Neuron (in vitro differentiated cells): ENCODE results near the gene UGT1A5.

Source experiments
- H2AFZ ChIP-seq: one replicate; pipeline ENCODE4 v1.6.1; 2013; ENCODE audit warnings: low read depth, mild to moderate bottlenecking, inconsistent platforms, low read length, moderate library complexity
- H3K27me3 ChIP-seq: one replicate; pipeline ENCODE4 v1.6.1; 2013; ENCODE audit warnings: low read length; ENCODE audit not compliant: insufficient read depth
- H3K36me3 ChIP-seq: one replicate; pipeline ENCODE4 v1.6.1; 2013; ENCODE audit warnings: low read length; ENCODE audit not compliant: insufficient read depth
- H3K4me1 ChIP-seq: one replicate; pipeline ENCODE4 v1.6.1; 2013; ENCODE audit warnings: low read length; ENCODE audit not compliant: insufficient read depth
- H3K4me3 ChIP-seq: 2 replicates; pipeline ENCODE4 v1.5.1; 2013; ENCODE audit warnings: mild to moderate bottlenecking, low read length, moderate library complexity
- H3K9me3 ChIP-seq: one replicate; pipeline ENCODE4 v1.6.1; 2013; ENCODE audit warnings: low read length

UGT1A5 gene

DNA sequence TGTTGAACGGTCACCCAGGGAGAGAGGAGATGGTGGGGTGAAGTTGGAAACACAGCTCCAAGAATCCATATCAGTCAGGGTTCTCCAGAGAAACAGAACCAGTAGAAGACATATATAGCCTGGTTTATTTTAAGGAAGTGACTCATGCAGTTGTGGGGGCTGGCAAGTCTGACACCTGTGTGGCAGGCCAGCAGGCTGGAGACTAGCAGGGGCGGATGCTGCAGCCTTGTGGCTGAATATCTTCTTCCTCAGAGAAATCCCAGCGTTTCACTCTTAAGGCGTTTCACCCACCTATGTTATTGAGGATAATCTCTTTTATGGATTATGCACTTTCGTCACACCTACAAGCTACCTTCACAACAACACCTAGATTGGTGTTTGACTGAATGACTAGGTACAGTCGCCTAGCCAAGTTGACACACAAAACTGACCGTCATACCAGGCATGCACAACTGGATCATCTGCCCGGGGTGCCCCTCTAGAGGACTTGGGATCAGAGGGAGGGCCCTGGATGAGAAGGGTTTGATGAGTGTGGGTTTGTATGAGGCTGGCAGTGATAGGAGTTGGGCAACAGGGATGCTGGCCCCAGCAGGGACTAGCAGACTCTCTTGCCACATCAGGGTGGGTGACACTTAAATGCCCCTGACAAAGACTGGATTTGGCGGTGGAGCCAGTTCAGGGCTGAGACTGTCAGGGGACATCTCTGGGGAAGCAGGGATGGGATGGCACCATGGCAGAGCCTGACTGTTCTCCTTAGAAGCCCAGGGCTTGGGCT, 88.8 kb downstream of the UGT1A5 start:
- H3K9me3 ChIP-seq: no peaks in the 10 kb centered on the region
- no peak overlapping the region for H3K4me3 ChIP-seq
- no peaks in the 10 kb centered on the region for H3K4me1 ChIP-seq
- H2AFZ ChIP-seq: no peak overlapping the region
- H3K36me3 ChIP-seq: no peaks in the 10 kb centered on the region
- no peaks in the 10 kb centered on the region for H3K27me3 ChIP-seq

DNA sequence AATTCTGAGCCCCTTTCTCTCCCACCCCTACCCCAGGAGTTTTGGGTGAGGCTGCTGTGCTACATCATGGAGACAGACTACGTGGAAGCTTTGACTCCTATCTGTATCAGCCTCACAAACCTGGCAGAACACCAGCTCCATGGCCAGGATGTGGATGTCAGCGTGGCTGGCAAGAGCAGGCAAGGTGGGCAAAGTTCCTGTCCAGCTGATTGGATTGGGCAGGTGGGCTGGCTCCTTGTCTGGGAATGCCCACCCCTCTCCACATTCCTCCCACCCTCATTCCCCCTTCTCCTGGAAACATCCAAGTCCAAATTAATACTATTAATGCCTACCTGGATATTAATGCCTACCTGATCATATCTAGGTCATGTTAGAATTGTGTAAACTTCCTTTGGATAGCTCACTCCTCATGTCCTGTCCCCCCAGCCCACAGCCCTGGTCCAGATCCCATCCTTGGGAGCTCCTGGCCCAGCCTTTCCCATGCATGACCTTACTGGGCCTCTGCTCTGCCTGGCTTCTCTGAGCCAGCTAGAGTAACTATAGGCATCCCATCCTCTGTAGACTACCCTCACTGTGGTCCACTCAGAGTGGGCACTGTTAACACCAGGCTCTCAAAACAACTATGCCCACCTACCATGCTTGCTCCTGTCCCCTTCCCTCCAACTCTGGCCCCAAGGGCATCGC, 89.6 kb downstream of the UGT1A5 start:
- no peaks in the 10 kb centered on the region for H3K36me3 ChIP-seq
- H3K27me3 ChIP-seq: no peaks in the 10 kb centered on the region
- H2AFZ ChIP-seq: no peak overlapping the region
- no peaks in the 10 kb centered on the region for H3K4me1 ChIP-seq
- H3K4me3 ChIP-seq: no peak overlapping the region
- H3K9me3 ChIP-seq: no peaks in the 10 kb centered on the region

DNA sequence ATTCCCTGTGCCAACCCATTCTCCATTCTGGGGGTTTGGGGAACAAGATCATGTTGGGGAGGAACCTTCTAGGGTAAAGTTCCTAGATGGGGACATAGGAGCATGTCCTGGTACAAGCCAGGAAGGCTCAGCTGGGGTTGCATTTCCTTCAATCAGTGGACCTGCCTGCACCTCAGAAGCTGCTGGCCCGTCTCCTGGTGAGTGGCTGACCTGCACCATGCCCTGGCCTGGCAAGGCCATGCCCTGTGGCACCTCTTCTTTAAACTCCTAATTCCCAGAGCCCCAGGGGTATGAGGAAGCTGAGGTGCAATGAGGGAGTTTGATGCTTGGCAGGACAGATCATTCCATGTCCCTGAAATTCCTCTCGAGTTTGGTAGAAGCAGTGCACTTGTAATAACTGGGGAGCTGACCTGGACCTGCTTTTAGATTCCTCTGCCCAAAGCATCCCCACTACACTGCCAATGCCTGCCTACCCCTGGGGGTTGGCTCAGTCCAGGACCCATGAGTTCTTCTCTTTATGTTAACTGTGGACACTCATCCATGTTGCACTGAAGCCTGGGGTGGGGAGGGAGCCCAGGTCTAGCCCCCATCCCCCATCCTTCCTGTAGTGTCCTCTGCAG, 90.7 kb downstream of the UGT1A5 start:
- Histone ChIP-seq H3K27me3 (no peaks in the 10 kb centered on the region), H3K36me3 (no peaks in the 10 kb centered on the region), H3K9me3 (no peaks in the 10 kb centered on the region), H3K4me1 (no peaks in the 10 kb centered on the region), H2AFZ (no peak overlapping the region), H3K4me3 (no peak overlapping the region)

DNA sequence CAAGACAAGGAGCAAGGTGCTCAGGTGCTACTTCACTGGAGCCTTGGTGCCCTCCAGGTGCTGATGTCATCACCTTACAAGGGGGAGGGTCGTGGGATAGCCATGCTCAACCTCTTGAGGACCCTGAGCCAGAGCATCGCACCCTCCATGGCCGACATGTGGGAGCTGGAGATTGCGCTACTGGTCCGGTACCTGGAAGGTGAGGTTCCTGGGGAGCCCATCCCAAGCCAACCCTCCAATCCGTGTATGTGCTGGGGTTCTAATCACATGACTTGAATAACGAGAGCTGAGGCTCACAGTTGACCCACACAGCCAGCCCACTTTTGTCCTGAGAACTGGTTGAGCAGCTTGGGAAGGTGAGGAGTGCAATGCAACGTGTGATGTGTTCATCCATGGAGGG, 91.3 kb downstream of the UGT1A5 start:
- Histone ChIP-seq H3K36me3 (no peaks in the 10 kb centered on the region), H2AFZ (no peak overlapping the region), H3K4me3 (no peak overlapping the region), H3K27me3 (no peaks in the 10 kb centered on the region), H3K9me3 (no peaks in the 10 kb centered on the region), H3K4me1 (no peaks in the 10 kb centered on the region)

DNA sequence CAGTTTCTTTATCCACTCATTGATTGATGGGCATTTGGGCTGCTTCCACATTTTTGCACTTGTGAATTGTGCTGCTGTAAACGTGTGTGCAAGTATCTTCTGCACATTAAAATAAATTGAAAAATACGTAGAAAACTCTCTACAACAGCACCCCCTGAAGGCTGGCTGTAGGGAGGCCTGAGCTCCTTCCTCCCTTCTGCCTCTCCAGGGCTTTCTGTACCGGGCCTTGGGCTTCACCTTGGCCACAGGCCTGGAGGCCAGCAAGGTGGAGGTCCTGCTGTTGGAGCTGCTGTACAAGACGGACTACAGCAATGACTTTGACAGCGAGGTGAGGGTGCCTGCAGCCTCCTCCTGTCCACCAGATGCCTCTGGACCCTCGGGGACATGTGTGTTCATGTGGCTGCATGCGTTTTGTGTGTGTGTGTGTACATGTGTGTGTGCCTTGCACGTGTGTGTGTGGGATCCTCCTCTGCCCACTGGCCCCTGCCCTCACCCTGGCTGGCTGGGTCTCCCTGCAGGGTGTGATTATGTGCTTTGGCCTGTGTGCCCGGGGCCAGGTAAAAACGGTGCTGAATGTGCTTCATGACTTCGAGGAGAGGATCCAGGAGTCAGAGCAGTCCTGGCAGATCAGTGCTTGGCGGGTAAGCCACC, 94.6 kb downstream of the UGT1A5 start:
- H3K9me3 ChIP-seq: no peaks in the 10 kb centered on the region
- H3K4me1 ChIP-seq: no peaks in the 10 kb centered on the region
- no peak overlapping the region for H3K4me3 ChIP-seq

DNA sequence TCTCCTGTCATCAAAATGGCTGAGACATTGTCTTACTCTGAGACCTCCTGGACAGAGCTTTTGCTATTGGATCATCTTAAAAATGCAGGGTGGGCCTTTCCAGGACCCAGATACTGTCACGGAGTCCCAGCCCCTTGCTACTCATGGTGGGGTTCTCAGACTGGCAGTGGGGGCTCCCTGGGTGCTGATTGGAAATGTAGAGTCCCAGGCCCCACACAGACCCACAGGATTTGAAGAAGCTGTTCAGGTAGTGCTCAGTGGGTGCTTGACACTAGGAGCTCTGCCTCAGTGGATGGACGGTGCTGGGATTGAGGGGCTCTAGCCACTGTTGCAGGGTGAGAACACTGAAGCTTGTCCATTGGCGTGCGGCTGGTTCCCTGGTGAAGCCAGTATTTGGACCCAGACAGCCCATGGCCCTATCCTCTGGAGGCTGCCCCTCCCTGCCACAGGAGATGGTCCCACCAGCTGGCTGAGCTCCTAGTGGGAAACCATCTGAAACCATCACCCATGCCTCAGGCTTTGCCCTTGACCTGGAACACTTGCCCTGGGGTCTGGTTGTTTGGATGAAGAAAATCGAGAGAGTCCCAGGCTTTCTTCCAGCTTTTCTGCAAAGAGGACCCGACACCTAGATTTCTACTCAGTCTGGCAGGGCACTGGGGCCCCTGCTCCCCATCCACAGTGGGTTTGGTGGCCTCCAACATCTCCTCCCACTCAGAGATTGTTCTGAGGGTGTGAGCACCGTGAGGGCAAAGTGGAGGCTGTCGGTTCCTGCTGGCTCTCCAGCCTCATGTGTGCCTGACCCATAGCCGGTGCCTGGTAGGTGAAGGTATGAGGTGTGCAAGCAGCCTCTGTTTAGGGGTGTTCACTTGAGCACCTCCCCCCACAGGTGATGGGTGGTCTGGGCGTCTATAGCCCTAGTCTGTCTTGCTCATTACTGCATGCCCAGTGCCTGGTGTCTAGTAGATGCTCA, 95.5 kb downstream of the UGT1A5 start:
- H3K27me3 ChIP-seq: no peaks in the 10 kb centered on the region
- H2AFZ ChIP-seq: no peak overlapping the region
- no peaks in the 10 kb centered on the region for H3K36me3 ChIP-seq
- H3K4me1 ChIP-seq: no peaks in the 10 kb centered on the region
- no peaks in the 10 kb centered on the region for H3K9me3 ChIP-seq
- H3K4me3 ChIP-seq: no peak overlapping the region

More for the DNA sequence above, 94.6 kb downstream of the UGT1A5 start:
- Histone ChIP-seq H2AFZ (no peak overlapping the region), H3K27me3 (no peaks in the 10 kb centered on the region), H3K36me3 (no peaks in the 10 kb centered on the region)

DNA sequence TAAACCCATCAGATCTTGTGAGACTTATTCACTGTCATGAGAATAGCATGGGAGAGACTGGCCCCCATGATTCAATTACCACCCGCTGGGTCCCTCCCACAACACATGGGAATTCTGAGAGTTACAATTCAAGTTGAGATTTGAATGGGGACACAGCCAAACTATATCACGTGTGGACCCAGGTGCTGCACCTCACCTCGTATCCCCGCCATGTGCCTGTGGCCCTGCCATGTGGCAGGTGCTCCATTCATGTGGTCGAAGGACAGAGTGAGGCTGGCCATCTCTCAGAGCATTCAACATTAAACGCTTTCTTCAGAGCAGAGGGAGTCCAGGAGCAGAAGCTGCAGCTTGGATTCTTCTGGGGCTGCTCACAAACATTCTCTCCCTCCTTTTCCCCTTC, 97.7 kb downstream of the UGT1A5 start:
- Histone ChIP-seq H3K36me3 (no peaks in the 10 kb centered on the region), H3K27me3 (no peaks in the 10 kb centered on the region), H3K4me3 (no peak overlapping the region), H3K4me1 (no peaks in the 10 kb centered on the region), H2AFZ (no peak overlapping the region), H3K9me3 (no peaks in the 10 kb centered on the region)

DNA sequence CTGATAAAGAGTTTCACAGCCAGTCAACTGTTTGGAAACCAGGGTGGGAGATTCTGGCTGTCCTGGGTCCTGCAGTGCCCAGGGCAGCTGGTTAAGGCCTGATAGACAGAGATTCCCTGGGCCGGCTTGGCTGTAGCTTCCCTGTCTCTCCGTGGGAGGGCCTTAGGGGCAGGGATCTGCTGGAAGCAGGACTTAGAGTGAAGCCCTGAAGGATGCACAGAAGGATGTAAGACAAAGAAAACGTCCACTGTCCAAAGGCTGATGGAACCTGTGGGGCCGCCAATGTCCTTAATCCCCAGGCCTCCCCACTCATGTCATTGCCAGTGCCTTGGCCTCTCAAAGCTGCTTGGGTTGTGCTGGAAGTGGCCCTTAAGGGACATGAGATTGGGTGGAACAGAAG, 98.4 kb downstream of the UGT1A5 start:
- Histone ChIP-seq H3K4me3 (no peak overlapping the region), H2AFZ (no peak overlapping the region)

DNA sequence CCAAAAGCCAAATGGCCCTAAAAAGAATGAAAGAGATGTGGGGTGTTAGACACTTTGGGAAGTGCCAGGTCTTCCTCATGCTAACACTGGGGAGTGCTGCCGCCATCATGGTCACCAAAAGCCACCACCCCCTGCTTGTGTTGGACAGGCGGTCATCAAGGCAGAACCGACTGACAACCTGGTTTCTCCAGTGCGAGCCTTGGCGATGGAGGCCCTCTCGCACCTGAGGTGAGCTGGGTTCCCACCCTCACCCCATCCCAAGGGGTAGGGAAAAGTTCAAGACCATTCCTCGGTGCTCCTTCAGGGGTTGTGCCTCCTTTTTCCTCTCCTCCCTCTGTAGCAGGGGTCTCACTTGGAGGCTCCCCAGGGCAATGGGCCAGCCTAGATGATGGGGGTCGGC, 99.0 kb downstream of the UGT1A5 start:
- Histone ChIP-seq H2AFZ (no peak overlapping the region), H3K4me3 (no peak overlapping the region), H3K27me3 (no peaks in the 10 kb centered on the region), H3K9me3 (no peaks in the 10 kb centered on the region), H3K4me1 (no peaks in the 10 kb centered on the region), H3K36me3 (no peaks in the 10 kb centered on the region)

More for the DNA sequence above, 98.4 kb downstream of the UGT1A5 start:
- Histone ChIP-seq H3K4me1 (no peaks in the 10 kb centered on the region), H3K9me3 (no peaks in the 10 kb centered on the region), H3K27me3 (no peaks in the 10 kb centered on the region), H3K36me3 (no peaks in the 10 kb centered on the region)

DNA sequence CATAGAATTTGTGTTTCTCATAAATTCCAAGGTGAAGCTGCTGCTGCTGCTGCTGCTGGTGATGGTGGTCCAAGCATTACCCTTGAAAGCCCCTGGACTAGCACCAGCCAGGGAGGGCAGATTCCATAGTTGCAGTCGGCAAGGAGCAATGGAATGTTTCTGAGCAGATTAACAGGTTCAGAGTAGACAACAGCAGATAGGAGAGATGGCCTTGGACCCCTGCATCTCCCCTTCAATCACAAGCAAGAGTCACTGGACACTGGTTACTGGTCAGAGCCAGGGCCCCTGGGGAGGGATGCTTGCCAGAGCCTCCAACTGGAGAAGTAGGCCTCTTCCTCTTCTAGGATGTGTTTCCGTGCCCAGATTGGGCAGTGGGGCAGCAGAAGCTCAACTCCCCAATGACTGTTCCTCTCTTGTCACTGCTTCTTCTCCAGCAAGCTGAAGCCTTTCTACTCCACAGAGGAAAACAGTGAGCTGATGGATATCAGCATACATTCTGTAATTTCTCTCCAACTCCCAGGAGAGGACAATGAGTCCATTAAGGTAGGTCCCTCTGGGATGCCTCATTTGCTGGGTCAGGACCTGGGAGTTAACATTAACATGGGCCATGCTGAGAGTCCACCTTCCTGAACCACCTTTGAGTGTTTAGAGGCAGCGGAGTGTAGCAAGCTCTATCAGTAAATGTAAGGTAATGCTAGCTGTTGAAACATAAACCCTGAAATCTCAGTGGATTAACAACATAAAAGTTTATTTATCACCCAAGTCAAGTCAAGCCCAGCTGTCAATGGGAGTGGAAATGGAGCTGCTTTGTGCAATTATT, 100.7 kb downstream of the UGT1A5 start:
- Histone ChIP-seq H3K9me3 (no peaks in the 10 kb centered on the region), H3K36me3 (no peaks in the 10 kb centered on the region), H3K4me3 (no peak overlapping the region), H3K4me1 (no peaks in the 10 kb centered on the region), H2AFZ (no peak overlapping the region), H3K27me3 (no peaks in the 10 kb centered on the region)

DNA sequence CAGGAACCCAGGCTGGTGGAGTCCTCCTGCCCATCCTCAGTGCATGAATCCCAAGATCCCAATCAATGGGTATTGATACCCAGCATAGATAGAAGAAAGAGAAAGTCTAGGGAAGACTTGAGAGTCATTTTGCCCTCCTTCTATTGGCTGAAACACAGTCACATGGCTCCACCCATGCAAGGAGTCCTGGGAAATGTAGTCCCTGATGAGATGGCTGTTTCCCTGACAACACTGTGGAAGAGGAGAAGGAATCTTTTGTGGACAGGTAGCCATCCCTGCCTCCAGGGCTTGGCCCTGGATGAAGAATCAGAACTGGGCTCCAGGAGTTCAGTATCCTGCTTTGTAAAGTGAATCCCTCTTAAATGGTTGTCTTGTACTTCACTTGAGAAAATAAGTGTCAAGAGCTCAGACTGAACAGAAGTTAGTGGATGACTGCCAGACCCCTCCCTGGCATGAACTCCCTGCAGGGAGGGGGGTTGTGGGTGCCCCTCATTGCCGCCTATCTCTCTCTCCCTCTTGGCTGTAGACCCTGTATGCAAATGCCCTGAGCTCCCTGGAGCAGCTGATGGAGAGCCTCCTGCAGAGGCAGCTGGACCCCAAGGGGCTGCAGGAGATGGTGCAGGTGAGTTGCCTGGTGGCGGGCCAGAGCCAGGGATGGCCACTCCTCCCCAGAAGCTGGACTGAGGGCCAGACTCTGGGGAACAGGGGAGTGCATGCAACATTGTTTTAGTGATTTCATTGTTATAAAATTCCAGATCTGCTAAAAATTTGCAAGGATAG, 101.5 kb downstream of the UGT1A5 start:
- Histone ChIP-seq H3K36me3 (no peaks in the 10 kb centered on the region), H3K9me3 (no peaks in the 10 kb centered on the region), H2AFZ (no peak overlapping the region), H3K4me1 (no peaks in the 10 kb centered on the region), H3K4me3 (no peak overlapping the region), H3K27me3 (no peaks in the 10 kb centered on the region)
